ENCODE data around the gene IP6K2. TPM values are rescaled to one million over a fixed set of nuclear protein-coding genes. Genes with fewer than 3 reads are reported as not detected.

IP6K2 gene
- total and polyA plus RNA-seq, 2 of the 8 experiments (the other 6 are each of a cell fraction or from before 2014, with no cell fraction given): 95.8 to 144 TPM

GRCh38 chr3:48656061-48656840 lies 60.8 kb downstream of the IP6K2 start:
- Histone ChIP-seq H3K27me3 (replicated peaks in 1 of 4; ENCODE audit: control insufficient read depth in 3 of 4, extremely low read depth in 1 of 4, insufficient read depth in 3 of 4, low read length in 3 of 4) (peaks cover 0 to 5% (median 4%) of the 10 kb centered on the region in 4 experiments; a peak in 3 of 7 replicates), H3K23me2 (ENCODE audit: low read depth, low read length) (peaks cover 9% of the 10 kb centered on the region; the same call in 1 of the 2 replicates), H3K4me1 (replicated peaks in 1 of 4; ENCODE audit: control insufficient read depth in 3 of 4, insufficient read depth in 4 of 4, low read length in 3 of 4) (peaks cover 0 to 17% (median 15%) of the 10 kb centered on the region in 4 experiments; a peak in 6 of 7 replicates), H3K4me2 (ENCODE audit: insufficient read depth in 1 of 2, low read depth in 2 of 2, low read length in 2 of 2) (peak overlapping the region; percentile 74 to 81), H3K27ac (ENCODE audit: low read depth, low read length) (peak overlapping the region; percentile 71; the same call in 1 of the 2 replicates), H2BK12ac (ENCODE audit: low read depth, low read length) (peak overlapping the region; percentile 80), H3K14ac (ENCODE audit: insufficient read length) (no peak overlapping the region), H4K8ac (ENCODE audit: extremely low read depth, insufficient read depth, low read length) (peak overlapping the region; percentile 90; the same call in 1 of the 2 replicates), H3K56ac (replicated peaks; ENCODE audit: insufficient read length, low read depth, low read length) (no peak overlapping the region), H4K5ac (ENCODE audit: insufficient read length, low read depth, low read length) (peak overlapping the region; percentile 87), H3K18ac (ENCODE audit: extremely low read depth, low read length) (peak overlapping the region; percentile 95), H3K4me3 (ENCODE audit: extremely low read depth in 1 of 4, insufficient read depth in 2 of 4, low read depth in 3 of 4, low read length in 4 of 4) (peak overlapping the region; percentile 33 to 61 (median 40)), H3K9me3 (ENCODE audit: insufficient read depth in 2 of 2, low read depth in 1 of 2, low read length in 1 of 2) (no peaks in the 10 kb centered on the region), H3K79me1 (ENCODE audit: low read depth, low read length) (peaks cover 2% of the 10 kb centered on the region; the same call in 1 of the 2 replicates), H3K9ac (replicated peaks in 1 of 4; ENCODE audit: extremely low read depth in 1 of 4, low read depth in 3 of 4, low read length in 3 of 4) (peak overlapping the region in 2 of 4 experiments; percentile 54 to 56; a peak in 4 of 7 replicates), H4K20me1 (replicated peaks in 1 of 2; ENCODE audit: control insufficient read depth in 1 of 2, insufficient read depth in 2 of 2, low read length in 2 of 2) (peaks cover 6 to 39% of the 10 kb centered on the region in 2 experiments), H2AFZ (ENCODE audit: low read length) (peak overlapping the region; percentile 70; the same call in 1 of the 2 replicates), H2BK120ac (replicated peaks; ENCODE audit: low read depth, low read length) (no peak overlapping the region), H2BK20ac (ENCODE audit: low read length) (no peak overlapping the region), H3K23ac (ENCODE audit: insufficient read length) (no peak overlapping the region), H3K79me2 (ENCODE audit: control insufficient read depth in 1 of 2, insufficient read depth in 2 of 2, low read length in 2 of 2) (no peaks in the 10 kb centered on the region), H2AK5ac (ENCODE audit: low read depth, low read length) (no peak overlapping the region), H2BK15ac (ENCODE audit: low read length) (peak overlapping the region; percentile 99; the same call in 1 of the 2 replicates), H2BK5ac (ENCODE audit: low read depth, low read length) (peak overlapping the region; percentile 83), H3K36me3 (ENCODE audit: control insufficient read depth in 2 of 4, insufficient read depth in 4 of 4, low read length in 3 of 4) (peaks cover 0 to 13% (median 8%) of the 10 kb centered on the region in 4 experiments; a peak in 5 of 8 replicates), H3K4ac (replicated peaks; ENCODE audit: insufficient read length, low read depth, low read length) (peak overlapping the region; percentile 58), H4K91ac (replicated peaks; ENCODE audit: insufficient read length, low read length) (peak overlapping the region; percentile 94)
- FAIRE-seq: no peak
- ChIA-PET POLR2A (ENCODE audit: partially characterized antibody) (interaction anchor here (0.7 to 10.5 kb wide), 10 partner anchors 7 to 364 kb away, joined by 3 to 111 read pairs (median 4); partner anchors contain the start of genes ATRIP, CELSR3, IP6K2 and NCKIPSD), CTCF (ENCODE audit: partially characterized antibody) (interaction anchor here (0.6 to 2.6 kb wide), 13 partner anchors 11 to 107 kb away, joined by 3 to 11 read pairs (median 3); partner anchors contain the start of genes PFKFB4 and SLC26A6)
- DNase-seq (ENCODE audit: low read depth in 1 of 2, low spot score in 2 of 2): peak; percentile 75 to 97
- WGBS, 2 experiments (ENCODE audit: extremely low coverage in 1 of 2, insufficient coverage in 1 of 2, insufficient read length in 1 of 2, insufficient replicate concordance in 2 of 2, low coverage in 1 of 2, low lambda C conversion rate in 2 of 2, missing lambda C conversion rate in 1 of 2): 28% methylated on average over 45 of the region's 94 CpGs; no CpG with 5 or more reads in 1 of the 2 experiments
- TF ChIP-seq GABPA (IDR thresholded peaks at IDR 0.05; ENCODE audit: borderline replicate concordance, insufficient read depth, low read length) (0 out of 2 replicates have a peak, but pooled peaks have one; percentile 36), RFX5 (IDR thresholded peaks at IDR 0.05; ENCODE audit: borderline replicate concordance, low read depth, low read length) (no peak), EGR1 (IDR thresholded peaks at IDR 0.05; ENCODE audit: borderline replicate concordance, low read depth, low read length) (peak; percentile 62; the same call in 1 of the 2 replicates), KDM1A (IDR thresholded peaks at IDR 0.05; ENCODE audit: borderline replicate concordance, low read length) (no peak), NRF1 (IDR thresholded peaks at IDR 0.05; ENCODE audit: low read depth, low read length) (no peak), HDAC2 (IDR thresholded peaks at IDR 0.05; ENCODE audit: borderline replicate concordance in 1 of 2, low read depth in 2 of 2, low read length in 2 of 2) (0 out of 4 replicates have a peak, but pooled peaks of 1 of the 2 experiments have one; percentile 7), SRF (IDR thresholded peaks at IDR 0.05; ENCODE audit: low read depth, low read length) (no peak), SIRT6 (IDR thresholded peaks at IDR 0.05; ENCODE audit: low read length) (no peak), SIN3A (conservative IDR thresholded peaks at IDR 0.05 in 1 of 2, IDR thresholded peaks at IDR 0.05 in 1 of 2; ENCODE audit: low read depth in 1 of 2, low read length in 2 of 2) (peak; percentile 24 to 72; a peak in 1 of 4 replicates), SP2 (IDR thresholded peaks at IDR 0.05; ENCODE audit: low read length) (no peak)
